Umbilical cord (tissue), 2 donors: ENCODE results near the gene SHISA9. TPM values are rescaled to one million over a fixed set of nuclear protein-coding genes. Genes with fewer than 3 reads are reported as not detected.
"Not testable (repeated sequence)": the region's sequence is repeated elsewhere in the genome, so short reads cannot be mapped to it uniquely, and the experiment has no call there.

ENCODE experiments used
- DNase-seq: peaks from one replicate; pipeline ENCODE4 v3.0.0-alpha.2; 2015; ENCODE audit warnings: low spot score
- total RNA-seq: library from RNA; depleted of rRNA; stranded (reverse); fragments of >200 nt; gene quantifications from one replicate; pipeline ENCODE4 v1.2.3, GENCODE V29; 2014; ENCODE audit warnings: low replicate concordance; ENCODE audit not compliant: insufficient read depth

The SHISA9 gene
- total RNA-seq, 1 donor from 2014 or later = 2.9 TPM

DNA sequence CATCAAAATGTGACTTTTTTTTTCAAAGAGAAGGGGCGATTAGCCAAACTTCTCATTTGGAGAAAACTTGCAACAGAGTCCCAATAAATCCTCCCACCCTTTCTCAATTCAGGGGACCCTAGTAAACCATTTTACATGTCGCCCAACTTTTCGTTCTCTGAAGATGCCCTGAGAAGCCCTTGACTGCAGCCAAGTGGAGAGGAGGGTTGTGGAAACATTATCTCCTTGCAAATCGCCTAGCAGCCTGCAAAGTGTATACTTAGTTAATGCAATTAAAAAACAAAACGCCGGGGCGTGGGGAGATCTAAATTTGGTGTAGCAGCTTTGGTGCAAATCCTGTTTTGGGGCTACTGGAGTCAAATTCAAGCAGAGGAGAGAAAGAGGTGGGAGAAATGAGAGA lies 1.2 kb upstream of the SHISA9 start:
- DNase-seq = no peak

DNA sequence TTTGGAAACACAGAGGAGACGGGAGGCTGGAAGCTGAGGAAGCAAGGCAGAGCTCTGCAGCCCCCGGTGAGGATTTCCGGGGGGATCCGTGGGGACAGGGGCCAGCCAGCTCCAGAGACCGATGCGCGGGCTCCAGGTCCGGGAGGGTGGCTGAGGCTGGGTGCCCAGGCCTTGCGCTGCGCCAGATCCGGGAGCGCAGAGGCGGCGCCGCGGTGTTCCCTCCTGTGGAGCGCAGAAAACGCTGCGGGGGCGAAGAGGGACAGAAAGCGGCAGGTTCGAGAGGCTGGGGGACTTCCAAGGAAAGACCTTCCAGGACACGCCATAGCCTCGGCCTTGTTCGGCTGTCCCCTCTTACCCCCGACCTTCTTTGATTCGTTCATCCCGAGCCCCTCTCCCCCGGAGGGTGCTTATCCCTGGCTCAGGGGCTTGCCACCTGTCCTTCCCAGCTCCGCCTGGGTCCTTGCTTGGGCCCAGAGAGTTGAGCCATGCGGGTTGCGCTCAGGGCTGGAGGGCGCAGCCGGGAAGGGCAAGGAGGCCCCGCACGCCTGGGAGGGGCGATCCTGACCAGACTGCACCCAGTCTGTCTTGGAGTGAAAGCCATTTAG lies 697 bp upstream of the SHISA9 start:
- no peak for DNase-seq

DNA sequence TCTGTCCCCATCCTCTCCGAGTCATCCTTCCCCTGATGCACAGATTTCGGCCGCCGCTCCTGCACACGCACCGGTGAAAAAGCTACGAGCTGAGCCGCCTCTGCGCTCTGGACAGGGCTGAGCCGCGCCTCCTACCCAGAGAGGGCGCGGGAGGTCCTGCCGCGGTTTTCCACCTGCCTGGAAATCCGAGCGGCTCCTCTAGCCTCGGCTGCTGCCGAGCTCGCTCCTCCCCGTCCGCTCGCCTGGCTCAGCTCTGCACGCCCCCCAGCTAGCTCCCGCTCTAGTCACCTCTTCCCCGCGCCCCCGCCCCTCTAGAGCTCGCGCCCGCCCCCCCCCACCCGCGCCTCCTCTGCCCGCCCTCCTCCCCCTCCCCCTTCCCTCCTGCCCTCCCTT lies 198 bp upstream of the SHISA9 start:
- DNase-seq = no peak

DNA sequence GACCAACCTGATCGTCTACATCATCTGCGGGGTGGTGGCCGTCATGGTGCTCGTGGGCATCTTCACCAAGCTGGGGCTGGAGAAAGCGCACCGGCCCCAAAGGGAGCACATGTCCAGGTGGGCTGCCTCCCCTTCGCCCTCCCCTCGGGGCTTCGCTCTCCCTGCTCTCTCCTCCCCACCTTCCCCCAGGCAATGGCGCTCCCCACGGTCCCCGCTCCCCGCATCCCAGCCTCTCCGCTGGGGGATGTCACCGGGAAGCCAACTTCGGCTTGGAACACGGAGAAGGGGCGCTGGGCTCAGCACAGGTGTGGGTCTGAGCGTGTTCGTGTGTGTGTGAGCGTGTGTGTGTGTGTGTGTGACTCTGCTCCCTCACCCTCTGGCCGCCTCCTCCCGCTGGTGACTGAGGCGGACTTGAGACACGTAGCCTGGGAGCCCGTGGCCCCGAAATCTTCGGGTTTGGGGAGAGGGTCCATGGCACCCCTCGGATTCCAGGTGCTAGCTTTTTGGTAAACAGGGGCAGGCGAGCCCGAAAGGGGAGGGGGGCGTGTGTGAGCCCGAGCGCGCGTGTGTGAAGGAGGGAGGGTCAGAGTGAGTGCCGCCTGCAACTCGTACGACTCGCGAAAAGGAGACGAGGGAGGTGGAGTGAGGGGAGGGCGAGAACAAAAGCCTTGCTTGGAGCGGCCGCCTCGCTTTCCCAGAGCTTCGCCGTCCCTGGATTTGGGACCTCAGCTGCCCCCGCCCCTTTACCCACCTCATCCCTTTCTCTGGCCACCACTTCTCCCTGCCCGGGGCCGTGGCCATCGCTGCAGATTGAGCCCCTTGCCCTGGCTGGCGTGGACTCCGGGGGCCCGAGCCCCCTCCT lies 1.3 kb downstream of the SHISA9 start:
- no peak for DNase-seq

DNA sequence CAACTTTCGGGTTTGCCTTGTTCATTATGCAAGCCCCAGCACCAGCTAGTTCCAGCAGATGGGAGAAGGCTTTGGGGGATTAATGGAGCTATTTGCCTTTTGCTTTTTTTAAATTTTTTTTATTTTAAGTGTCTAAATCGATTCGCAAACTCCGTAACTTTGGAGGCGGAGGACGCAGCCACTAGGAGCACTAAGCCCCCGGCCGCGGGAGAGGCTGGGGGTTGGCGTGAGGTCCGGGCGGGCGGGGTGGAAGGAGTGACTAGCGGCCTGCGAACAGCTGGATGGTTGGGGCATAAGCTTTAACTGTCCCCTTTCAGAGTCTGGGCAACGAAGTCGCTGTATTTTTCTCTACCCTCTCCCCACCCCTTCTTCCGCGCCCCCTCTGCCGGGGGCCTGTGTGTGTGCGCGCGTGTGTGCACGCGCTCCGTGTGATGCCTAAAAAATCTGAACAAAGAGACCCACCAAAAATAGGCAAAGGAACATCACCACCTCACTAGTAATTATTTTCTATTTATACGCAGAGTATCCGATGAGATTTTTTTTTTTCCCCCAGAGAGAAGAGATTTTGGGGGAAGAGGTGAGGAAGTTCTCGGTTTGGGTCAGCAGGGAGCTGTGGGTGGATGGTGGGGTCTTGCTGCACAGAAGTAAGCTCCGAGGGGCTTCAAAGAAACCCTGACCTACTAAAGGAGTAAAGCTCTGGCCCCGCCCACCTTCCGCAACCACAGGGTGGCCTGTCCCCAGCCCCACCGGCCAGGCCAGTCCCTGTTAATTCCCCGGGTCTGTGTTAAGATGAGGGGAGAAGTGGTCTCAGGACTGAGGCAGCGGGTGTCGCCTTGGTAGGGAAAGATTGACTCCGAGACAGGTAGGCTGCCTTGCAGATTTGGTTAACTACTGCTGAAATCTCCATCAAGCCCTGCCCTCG lies 2.3 kb downstream of the SHISA9 start:
- DNase-seq = no peak

DNA sequence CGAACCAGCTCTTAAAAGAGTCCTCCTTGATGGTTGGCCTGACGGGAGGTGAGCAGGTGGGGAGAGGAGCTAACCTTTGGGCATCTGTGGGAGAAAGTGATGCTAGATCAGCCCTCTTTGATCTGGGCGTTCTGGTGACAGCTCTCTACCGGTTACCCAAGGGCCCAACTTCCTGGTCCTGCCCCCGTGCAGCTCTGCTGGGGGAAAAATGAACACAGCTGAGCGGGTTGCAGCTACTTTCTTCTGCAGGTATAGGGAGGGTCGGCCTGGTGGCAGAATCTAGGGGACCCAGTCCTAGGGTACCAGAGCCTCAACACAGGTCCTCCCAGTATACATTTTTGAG lies 2.9 kb downstream of the SHISA9 start:
- no peak for DNase-seq

DNA sequence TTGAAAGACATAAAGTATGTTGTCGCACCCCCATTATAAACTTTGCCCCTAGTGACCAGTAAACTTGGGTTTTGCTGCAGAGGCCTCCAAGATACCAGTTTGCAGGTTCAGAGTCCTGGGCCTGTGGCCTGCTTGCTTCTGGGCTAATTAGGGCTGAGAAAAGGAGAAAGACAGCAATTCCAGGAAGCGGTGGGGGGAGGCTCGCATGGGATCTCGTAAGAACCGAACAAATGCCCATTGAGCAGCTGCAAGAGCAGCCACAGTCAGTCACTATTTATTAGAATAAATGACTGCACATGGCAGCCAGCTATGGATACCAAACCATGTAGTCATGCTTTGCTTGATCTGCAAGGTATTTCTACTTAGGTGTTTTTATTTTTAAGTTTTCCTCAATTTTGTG lies 4.9 kb downstream of the SHISA9 start:
- no peak for DNase-seq

DNA sequence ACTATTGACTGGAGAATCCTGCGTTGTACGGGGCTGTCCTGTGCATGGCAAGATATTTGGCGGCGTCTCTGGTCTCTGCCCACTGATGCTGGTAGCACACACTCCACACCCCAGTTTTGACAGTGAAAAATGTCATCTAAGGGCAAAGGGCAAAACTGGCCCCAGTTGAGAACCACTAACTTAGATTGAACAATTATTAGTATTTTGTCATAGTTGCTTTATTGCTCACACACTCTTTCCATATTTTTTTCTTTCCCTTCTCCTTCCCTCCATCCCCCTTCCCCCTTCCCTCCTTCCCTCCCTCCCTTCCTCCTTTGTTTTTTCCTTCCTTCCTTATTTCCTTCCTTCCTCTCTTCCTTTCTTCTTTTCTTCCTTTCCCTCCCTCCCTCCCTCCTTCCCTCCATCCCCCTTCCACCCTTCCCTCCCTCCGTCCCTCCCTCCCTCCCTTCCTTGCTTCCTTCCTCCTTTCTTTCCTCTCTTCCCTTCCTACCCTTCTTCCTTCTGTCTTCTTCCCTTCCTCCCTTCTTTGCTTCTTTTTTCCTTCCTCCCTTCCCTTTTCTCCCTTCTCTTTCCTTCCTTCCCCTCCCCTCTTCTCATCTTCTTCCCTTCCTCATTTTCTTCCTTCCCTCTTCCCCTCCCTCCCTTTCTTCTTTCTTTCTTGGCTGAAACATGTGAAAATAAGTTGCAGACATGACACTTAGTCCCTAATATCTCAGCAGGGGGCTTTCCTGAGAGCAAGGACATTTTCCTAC lies 5.5 kb downstream of the SHISA9 start:
- no peak for DNase-seq

DNA sequence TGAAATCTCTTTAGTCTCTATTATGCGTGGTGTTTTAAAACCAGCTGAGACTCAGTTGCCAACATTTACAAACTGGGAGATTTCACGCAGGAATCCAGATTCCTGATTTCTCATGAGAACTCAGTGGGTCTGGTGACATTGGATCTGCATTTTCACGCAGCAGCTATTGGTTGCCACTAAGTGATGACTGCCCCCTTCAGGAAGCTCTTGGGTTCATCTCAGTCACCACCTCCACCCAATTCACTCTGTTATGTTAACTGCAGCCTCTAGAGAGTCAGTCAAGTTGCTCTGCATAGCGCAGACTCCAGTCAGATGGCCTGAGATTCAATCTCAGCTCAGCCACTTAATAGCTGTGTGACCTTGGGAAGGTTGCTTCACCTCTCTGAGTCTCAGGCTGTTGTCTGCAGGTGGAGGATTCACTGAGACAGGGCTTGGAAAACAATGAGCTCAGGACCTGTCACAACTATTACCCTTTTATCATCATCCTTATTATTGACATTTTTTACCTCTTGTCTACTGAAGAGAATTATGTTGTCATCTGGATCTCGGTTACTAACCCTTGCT lies 6.4 kb downstream of the SHISA9 start:
- no peak for DNase-seq

DNA sequence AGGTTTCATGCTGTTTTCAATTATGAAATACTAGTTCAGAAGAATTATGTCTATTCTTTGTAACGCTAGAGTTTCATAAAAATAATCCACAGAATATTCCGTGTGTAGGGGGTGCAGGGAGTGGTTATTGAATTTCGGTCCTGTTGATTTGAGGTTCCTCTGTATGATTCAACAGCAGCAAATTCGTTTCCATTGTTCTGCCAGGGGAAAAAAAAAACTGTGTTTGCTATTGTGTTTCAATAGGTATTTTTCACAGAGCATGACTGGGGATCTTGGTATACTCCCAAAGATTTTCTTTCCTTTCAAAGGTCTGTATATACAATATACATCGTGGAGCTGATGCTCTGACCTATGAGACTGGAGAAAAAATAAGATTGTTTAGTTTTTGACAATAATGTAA lies 15.8 kb downstream of the SHISA9 start:
- DNase-seq = no peak

DNA sequence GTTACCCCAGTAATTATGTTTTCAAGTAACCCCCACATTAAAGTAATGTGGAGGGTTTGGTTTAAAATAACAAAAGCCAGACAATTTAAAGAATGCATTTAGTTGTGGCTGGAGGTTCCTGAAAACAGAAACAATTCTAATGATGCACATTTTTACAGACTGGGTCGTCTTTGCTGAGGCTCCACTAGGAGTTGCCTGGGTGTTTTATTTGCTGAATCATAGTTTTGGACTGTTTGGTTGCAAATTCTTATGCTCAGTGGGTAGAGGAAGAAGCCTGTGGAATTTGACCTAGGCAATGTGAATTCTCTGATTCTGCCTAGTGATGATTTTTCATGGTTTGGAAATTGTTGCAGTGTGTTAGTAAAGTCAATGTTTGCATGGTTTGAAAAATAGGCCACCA lies 16.3 kb downstream of the SHISA9 start:
- DNase-seq = no peak

DNA sequence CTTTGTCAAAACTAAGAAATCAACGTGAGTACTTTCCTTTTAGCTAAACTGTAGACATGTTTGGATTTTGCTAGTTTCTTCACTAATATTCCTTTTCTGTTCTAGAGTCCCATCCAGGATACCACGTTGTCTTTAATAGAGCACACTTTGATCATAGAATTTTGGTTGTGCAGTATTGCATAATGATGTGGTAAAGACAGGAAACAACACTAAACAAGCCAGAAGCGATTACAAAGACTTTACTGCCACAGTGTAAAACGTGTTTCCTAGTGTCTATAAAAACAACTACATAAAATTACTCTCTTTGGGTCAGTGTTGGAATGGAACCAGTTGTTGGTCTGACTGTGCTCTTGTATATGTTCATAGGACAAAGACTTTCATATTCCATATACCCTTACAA lies 19.3 kb downstream of the SHISA9 start:
- no peak for DNase-seq

DNA sequence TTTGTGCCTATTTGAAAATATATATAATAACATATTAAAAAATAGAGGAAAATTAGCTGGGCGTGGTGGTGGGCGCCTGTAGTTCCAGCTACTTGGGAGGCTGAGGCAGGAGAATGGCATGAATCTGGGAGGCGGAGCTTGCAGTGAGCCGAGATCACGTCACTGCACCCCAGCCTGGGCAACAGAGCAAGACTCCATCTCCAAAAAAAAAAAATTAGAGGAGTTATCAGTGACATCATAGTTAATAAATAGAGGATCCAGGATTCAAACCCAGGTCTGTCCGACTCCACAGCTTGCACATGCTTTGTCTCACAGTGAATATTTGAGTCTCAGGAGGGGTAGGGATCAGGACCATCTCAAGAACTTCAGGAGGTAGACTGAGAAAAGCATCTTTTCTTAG lies 22.2 kb downstream of the SHISA9 start:
- DNase-seq = not testable (repeated sequence)

DNA sequence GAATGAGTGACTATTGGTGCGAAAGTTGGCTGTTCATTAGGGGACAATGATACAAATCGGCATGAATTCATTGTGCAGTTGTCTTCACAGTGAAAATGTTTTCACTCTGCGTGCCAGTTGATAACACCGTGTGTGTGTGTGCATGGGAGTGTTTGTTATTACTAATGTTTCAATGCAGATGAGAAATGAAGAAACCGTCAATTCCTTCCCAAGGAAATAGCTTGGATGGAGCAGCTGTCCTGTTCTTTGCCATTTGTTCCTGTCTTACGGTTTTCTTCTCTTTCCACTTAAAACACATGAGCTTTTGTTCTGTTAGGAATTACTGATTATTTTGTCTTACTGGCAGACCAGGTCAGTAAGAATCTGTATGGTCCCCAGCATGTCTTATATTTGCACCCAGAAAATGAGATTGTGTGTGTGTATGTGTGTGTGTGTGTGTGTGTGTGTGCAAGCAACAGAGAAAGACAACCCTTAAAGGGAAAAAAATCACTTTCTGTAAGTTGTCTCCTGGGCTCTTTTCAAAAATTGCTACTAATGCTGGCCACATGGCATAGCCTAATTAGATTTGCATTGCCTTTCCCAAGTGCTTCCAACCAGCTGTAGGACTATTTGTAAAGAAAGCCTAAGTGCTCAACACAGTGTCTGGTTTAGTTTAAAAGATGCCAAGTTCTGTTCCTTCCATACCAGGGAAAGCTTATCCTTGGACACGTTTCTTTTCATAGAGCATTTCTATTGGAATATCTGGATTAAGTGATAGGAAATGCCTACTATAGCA lies 23.8 kb downstream of the SHISA9 start:
- DNase-seq = no peak

DNA sequence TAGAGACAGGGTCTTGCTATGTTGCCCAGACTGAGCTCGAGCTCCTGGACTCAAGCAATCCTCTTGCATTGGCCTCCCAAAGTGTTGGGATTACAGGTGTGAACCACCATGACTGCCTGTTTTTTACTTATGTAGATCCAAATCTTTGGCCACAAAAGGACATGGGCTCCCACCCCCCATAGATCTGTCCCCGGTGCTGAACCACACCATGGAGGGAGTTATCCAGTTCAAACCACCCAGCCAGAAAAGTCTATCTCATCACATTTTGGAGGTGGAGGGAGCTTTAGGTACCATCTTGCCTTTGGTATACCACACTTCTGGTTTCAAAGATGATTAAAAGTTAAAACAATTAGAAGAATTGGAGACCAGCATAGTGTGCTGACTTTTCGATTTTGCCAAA lies 26.2 kb downstream of the SHISA9 start:
- no peak for DNase-seq

DNA sequence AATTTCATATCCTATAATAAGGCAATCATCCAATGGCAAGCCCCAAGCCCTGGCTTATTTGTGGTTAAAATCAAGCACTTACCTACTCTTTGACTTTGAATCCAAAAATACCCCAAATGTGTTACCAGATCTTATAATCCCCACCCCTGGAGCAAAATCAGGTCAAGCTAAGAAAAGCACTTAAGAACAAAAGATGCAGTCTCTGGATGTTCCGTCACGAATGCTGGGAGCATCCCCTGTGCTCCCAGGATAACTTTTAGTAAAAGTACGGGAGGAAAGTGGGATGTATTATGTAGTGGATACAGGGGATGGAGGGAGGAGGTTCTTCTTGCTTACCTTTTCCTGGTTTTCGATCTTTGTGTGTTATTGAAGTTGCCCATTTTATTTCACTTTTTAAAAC lies 29.5 kb downstream of the SHISA9 start:
- no peak for DNase-seq

DNA sequence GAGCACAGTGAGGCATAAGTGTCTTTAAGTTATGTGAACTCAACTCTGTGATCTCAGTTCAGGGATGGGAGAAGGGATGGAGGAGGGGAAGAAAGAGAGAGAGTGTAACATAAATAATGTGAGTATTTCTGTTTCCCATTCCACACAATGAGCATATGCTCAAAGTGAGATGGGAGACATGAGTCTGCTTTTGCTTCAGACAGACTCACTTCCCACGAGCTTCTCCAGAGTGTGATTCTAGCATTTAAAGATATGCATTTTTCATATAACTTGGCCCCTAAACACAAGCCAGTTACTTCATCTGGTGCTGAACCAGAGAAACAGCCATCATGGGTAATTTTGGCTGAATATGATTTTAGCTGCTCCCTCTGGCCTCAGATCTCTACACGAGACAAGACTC lies 35.0 kb downstream of the SHISA9 start:
- DNase-seq = no peak

DNA sequence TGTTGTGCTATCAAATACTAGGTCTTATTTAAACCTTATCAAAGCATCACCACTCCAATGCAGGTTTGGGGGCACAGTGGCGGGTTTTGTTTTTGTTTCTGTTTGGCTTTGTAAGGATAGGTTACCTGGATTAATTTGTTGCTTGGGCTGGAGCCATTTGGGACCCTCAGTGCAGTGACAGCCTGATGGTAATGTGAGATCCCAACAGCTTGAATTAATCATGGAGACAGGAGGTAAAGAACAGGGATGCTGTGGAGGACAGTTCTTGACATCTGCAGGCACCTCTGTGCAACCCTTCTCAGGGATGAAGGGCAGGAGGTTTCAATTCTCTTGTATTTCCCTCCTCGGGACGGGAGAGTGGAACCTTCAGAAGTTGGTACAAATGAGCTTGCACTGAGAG lies 40.5 kb downstream of the SHISA9 start:
- no peak for DNase-seq

DNA sequence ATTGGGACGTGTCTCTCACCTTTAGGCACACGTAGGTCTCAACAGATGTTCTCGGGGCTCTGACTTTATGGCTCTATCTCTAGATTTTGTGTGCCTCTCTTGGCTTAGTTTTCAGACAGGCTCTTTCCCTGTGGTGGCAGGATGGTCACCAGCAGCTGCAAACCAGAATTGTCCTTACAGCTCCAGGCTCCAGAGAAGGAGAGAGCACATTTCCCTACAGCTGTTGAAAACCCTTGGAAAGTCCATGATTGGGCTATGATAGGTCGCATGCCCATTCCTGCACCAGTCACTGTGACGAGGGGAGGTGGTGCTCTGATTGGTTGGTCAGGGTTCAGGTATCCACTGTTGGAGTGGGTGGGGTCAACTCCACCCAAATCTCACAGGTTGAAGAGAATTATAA lies 41.5 kb downstream of the SHISA9 start:
- no peak for DNase-seq

DNA sequence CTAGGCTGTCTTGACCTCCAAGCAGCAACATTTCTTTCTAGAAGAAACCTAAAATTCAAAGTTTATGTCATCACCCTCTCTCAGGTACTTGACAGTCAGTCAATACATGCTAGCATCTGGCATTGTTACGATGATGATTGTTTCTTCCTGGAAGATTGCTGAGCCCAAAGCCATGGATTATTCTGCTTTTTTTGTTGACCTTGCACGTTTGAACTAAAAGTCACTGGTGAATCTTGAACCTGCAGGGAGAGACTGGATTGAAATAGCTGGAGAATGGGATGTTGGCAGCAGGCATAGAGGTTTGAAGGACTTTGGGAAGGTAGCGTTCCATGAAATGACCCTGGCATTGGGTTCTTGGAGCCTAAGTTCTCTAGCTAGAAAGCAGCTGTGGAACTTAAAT lies 42.9 kb downstream of the SHISA9 start:
- no peak for DNase-seq

DNA sequence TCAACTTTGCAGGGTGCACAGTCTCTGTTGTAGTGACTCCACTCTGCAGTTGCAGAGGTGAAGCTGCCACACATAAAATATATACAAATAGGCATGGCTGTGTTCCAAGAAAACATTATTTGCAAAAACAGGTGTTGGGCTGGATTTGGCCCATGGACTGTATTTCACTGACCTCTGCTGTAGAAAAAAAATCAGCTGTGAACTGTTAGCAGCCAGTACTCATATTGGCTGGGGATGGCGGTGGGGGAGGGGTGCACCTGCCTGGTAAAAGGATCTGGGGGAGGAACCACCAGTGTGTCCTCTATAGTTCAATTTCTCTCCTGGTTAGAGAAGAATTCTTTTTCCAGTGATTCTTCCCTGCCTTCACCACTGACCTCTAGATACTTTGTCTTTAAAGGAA lies 50.0 kb downstream of the SHISA9 start:
- DNase-seq = no peak
